Activated T-cell treated with anti-CD3 and anti-CD28 coated beads for 1 hour (primary cell): Measurements from ENCODE around the gene LIAS.
"Not testable (repeated sequence)": the region's sequence is repeated elsewhere in the genome, so short reads cannot be mapped to it uniquely, and the experiment has no call there.

ENCODE experiments used
- DNase-seq: peaks from one replicate; pipeline ENCODE4 v3.0.0-alpha.2; 2020; ENCODE audit warnings: low read depth

Gene LIAS

GRCh38 chr4:39497909-39498726 lies 39.3 kb downstream of the LIAS start:
- no peak for DNase-seq

GRCh38 chr4:39498727-39499020 lies 39.8 kb downstream of the LIAS start:
- DNase-seq, result no peak

DNA sequence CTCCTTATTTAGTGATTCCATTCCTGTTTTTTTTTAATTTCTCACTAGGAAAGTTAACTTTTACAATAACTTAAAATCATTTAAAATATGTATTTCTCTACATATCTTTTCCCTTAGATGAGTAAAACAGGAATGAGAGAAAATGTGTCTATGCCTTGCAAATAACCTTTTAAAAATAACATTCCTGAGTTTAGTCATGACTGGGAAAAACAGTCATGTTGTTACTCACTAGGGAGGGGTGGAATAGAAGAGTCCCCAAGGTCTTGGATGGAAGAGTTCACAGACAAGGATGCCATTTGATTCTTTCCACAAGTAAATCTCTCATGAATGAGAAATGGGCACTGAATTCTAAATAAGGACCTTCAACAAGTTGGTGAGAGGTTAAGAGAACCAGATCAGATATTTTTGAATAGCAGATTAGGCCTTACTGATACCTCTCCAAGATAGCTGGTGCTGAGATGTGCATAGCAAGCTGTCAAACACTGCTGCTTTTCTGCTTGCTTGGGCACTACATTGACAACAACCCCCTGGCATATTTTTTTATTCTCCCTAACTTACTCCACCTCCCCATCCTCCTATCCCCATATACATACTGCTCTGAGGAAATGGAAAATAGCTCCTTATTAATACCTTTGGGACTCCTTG lies 43.3 kb downstream of the LIAS start:
- no peak for DNase-seq

GRCh38 chr4:39502664-39503035 lies 43.8 kb downstream of the LIAS start:
- DNase-seq, result not testable (repeated sequence)

DNA sequence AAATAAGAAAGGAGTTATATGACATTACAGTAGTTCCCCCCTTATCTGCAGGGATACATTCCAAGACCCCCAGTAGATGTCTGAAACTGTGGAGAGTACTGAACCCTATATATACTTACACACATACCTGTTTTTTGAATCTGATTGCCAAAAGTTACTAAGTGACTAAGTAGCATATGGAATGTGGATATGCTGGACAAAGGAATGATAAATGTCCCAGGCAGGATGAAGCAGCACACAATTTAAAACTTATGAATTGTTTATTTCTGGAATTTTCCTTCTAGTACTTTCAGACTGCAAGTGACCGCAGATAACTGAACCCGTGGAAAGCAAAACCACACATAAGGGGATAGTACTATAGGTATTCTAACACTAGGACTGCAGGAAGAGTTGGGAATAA lies 45.7 kb downstream of the LIAS start:
- DNase-seq, result no peak

- no peak for DNase-seq
Measured at GRCh38 chr4:39505581-39505980, 46.7 kb downstream of the LIAS start.

GRCh38 chr4:39510348-39510929 lies 51.6 kb downstream of the LIAS start:
- DNase-seq, result no peak

- DNase-seq, result not testable (repeated sequence)
Measured at GRCh38 chr4:39514266-39514665, 55.4 kb downstream of the LIAS start.

- no peak for DNase-seq
Measured at GRCh38 chr4:39514888-39515401, 56.1 kb downstream of the LIAS start.

DNA sequence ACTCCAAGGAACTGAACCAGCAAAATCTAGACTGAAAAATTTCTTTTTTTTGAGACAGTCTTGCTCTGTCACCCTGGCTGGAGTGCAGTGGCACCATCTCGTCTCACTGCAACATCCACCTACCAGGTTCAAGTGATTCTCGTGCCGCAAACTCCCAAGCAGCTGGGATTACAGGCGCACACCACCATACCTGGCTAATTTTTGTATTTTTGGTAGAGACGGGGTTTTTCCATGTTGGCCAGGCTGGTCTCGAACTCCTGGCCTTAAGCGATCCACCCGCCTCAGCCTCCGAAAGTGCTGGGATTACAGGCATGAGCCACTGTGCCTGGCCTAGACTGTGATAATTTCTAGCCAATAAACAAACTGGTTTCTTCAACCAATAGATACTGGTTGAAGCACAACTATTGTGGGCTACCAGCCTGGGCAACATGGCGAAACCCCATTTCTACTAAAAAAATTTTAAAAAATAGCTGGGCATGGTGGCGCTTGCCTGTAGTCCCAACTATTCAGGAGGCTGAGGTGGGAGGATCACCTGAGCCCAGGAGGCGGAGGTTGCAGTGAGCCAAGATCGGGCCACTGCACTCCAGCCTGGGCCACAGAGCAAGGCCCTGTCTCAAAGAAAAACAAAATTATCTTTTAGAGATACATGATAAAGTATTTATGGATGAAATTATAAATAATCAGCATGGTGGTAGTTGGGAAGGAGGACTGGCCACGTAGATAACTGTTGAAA lies 57.0 kb downstream of the LIAS start:
- not testable (repeated sequence) for DNase-seq

DNA sequence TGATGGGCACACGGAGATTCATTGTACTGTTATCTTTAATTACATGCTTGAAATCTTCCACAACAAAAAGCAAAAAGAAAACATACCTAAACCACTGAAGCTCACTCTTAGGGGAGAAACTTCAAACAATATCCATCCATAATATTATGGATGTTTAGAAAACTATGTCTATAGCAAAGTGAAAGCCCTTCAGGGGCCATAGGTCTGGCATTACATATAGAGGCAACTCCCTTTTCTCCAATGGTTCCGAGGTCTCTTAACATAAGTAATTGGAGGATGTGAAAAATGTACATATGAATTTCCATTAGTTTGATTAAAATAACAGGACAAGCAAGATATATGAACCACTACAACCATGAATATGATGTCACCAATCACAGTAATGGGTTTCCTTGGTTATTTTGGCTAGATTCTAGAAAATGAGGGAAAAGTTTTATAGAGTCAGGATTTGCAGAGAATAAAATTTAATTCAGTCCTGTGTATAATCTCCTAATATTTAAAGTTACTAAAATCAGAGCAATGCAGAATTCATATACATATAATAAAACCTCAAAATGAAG lies 57.6 kb downstream of the LIAS start:
- DNase-seq, result no peak

- no peak for DNase-seq
Measured at GRCh38 chr4:39518484-39518883, 59.6 kb downstream of the LIAS start.

DNA sequence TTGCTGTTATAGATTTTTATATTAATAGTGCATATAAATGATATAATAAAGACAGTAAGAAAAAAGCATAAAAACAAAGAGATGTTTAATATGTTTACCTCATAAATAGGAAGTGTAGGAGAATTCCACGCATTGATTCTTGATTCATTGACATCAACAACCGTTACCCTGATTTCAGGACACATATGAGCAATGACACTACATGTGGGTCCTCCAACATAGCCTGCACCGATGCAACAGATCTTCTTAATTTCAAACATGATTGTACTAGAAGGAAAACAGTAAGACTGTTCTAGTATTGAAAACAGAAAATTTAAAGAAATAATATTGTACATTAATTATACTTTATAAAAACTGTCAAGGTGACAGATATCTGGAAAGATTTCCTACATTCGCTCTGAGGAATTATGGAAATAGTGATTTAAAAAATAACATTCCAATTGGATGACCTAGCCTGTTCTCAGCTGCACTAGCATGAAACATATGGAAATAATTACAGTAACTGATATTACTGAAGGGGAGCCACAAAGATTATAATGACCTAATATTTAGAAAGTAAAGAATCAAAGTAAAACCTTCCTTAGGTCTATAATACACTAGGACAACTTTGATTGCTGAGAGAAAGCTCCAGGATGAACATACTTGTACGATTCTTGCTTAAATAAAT lies 62.5 kb downstream of the LIAS start:
- DNase-seq, result no peak

GRCh38 chr4:39522068-39522467 lies 63.2 kb downstream of the LIAS start:
- no peak for DNase-seq

DNA sequence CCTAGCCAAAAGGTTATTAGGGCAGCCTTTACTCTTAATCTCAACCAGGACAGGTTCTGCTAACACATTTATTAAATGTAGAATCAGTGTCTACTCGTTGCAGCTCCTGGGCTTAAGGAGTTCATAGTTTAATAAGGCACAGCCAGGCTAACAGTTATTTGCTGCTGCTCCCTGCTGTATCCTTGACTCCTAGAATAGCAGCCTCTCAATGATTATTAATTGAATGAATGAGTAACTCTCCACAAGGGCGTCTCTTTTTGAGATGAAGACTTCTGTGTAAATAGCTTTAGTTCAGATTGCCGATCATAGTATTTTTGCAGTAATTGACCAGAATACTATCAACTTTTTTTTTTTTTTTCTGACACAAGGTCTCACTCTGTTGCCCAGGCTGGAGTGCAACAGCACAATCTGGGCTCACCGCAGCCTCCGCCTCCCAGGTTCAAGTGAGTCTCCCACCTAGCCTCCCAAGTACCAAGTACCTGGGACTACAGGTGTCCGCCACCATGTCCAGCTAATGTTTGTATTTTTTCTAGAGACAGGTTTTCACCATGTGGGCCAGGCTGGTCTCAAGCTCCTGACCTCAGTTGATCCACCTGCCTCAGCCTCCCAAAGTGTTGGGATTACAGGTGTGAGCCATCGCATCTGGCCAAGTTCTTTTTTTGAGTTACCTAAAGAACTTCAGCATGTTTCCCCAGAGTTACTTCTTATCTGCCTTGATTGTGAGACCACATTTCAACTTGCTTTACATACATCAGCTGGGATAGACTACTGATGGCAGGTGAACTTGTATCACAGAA lies 65.5 kb downstream of the LIAS start:
- no peak for DNase-seq

- DNase-seq, result no peak
Measured at GRCh38 chr4:39525822-39526690, 67.2 kb downstream of the LIAS start.

DNA sequence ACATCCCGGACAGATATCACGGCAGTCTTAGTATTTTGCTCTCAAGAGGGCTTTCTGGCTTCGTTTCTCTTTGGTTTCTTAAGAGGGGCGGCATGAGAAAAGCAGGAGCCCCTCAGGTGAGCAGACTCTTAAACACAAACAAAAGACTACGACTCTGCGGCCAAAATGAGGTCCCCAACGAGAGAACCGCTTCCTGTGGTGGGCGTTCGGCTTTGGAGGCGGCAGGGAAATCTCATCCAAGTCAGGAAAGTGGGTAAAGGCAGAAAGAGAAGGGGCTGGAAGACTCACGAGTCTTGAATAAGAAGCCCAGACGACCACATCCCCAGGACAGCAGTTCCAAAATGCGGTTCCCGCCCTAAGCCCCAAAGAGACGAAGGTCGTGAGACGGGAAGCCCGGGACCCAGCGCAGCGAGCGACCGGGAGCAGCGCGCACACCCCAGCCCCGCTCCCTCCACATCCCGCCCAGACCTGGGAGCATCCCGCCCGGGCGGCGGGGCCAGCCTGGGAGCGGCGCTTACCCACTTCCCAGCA lies 68.0 kb downstream of the LIAS start:
- DNase-seq, result no peak

DNA sequence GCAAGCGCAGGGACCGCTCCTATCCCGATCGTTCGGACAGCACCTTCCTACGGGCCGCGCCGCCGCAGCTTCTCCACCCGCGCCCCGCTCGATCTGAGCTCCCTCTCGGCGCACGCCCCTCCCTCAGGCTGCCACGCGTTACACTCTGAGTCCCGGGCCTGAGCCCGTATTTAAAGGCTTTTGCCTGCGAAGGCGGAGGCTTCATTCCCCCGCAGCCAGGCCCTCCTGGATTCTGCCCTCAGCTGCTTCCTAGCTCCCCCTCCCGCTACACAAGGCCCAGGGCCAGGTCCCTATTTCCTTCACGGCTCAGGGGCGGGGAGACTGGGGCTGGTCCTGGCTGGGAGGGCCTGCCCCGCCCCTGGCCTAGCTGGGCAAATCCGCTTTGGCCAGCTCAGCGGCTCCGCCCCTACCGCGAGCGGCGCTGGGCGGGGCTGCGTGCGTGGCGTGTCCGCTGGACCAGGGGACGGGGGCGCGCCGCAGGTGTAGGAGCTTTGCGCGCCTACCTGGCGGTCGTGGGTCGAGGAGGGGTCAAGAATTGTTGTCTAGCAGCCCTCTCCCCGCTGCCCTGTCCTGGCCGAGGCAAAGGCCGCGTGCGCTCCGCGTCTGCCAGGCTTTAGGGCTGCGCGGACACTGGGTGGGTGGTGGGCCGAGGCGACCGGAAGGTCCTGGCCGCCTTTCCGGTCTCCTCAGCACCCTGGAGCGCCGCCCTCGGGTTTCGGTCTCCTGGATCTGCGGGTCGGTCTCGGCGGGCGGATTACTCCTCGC lies 68.6 kb downstream of the LIAS start, which contains the start of gene UGDH:
UGDH (minus strand) TSS at position 144 of the 765 bp plus-strand sequence. CDS start 5,927 bp downstream, outside the sequence.
- peak; percentile 83 for DNase-seq

DNA sequence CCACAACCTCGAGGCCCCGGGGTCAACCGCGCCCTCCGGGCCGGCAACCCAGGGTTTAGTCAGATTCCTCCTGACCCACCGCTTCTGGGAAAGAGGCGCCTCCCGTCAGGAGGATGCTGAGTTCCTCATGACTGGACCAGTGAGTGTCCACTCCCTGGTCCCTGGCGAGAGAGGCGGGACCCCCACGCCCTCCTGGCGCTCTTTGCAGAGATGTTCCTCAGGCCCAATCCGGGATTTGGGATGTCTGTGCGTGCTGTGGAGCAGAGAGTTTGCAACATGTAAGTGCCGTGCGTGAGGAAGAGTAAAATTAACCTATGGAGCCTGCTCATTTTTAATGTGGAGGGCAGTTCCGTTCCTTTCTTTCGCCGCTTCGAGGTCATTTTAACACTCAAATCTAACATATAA lies 69.2 kb downstream of the LIAS start:
- DNase-seq, result no peak
